Epidermal melanocyte (primary cell): ENCODE measurements around the gene ARHGAP44.

Experiments used
- DNase-seq: peaks from one replicate; pipeline ENCODE4 v3.0.0; 2011; ENCODE audit warnings: low spot score; ENCODE audit not compliant: insufficient read length

Gene ARHGAP44

GRCh38 chr17:12899604-12900003 lies 110.3 kb downstream of the ARHGAP44 start:
- DNase-seq = no peak

- no peak for DNase-seq
Measured at GRCh38 chr17:12900474-12900873, 111.2 kb downstream of the ARHGAP44 start.

GRCh38 chr17:12902046-12902445 lies 112.7 kb downstream of the ARHGAP44 start:
- DNase-seq = no peak

GRCh38 chr17:12907477-12907876 lies 118.2 kb downstream of the ARHGAP44 start:
- DNase-seq = no peak

- no peak for DNase-seq
Measured at GRCh38 chr17:12909046-12909445, 119.7 kb downstream of the ARHGAP44 start.

- DNase-seq = no peak
Measured at GRCh38 chr17:12909511-12909910, 120.2 kb downstream of the ARHGAP44 start.

- no peak for DNase-seq
Measured at GRCh38 chr17:12911239-12911638, 121.9 kb downstream of the ARHGAP44 start.

- DNase-seq = no peak
Measured at GRCh38 chr17:12917399-12917798, 128.1 kb downstream of the ARHGAP44 start.

GRCh38 chr17:12918142-12918541 lies 128.8 kb downstream of the ARHGAP44 start:
- DNase-seq = no peak

- no peak for DNase-seq
Measured at GRCh38 chr17:12922120-12922519, 132.8 kb downstream of the ARHGAP44 start.

- DNase-seq = no peak
Measured at GRCh38 chr17:12924614-12925013, 135.3 kb downstream of the ARHGAP44 start.

GRCh38 chr17:12927001-12927400 lies 137.7 kb downstream of the ARHGAP44 start:
- DNase-seq = no peak

- DNase-seq = no peak
Measured at GRCh38 chr17:12927541-12928425, 138.5 kb downstream of the ARHGAP44 start.

- no peak for DNase-seq
Measured at GRCh38 chr17:12928736-12929135, 139.4 kb downstream of the ARHGAP44 start.

- no peak for DNase-seq
Measured at GRCh38 chr17:12936501-12936900, 147.2 kb downstream of the ARHGAP44 start.

- DNase-seq = no peak
Measured at GRCh38 chr17:12940699-12941098, 151.4 kb downstream of the ARHGAP44 start.

- DNase-seq = no peak
Measured at GRCh38 chr17:12947047-12947446, 157.7 kb downstream of the ARHGAP44 start.

GRCh38 chr17:12952012-12952411 lies 162.7 kb downstream of the ARHGAP44 start:
- DNase-seq = no peak

GRCh38 chr17:12953156-12953555 lies 163.9 kb downstream of the ARHGAP44 start:
- no peak for DNase-seq

GRCh38 chr17:12955521-12955920 lies 166.2 kb downstream of the ARHGAP44 start:
- no peak for DNase-seq

- no peak for DNase-seq
Measured at GRCh38 chr17:12958786-12959185, 169.5 kb downstream of the ARHGAP44 start.

GRCh38 chr17:12959441-12959840 lies 170.1 kb downstream of the ARHGAP44 start:
- no peak for DNase-seq

GRCh38 chr17:12961655-12962054 lies 172.4 kb downstream of the ARHGAP44 start:
- DNase-seq = no peak
